Measurements from ENCODE around the gene RABGAP1L.
A peak's percentile ranks its signal among the peaks of the same experiment; 100 is the strongest.
"Not testable (repeated sequence)": the region's sequence is repeated elsewhere in the genome, so short reads cannot be mapped to it uniquely, and the experiment has no call there.

Gene RABGAP1L

DNA sequence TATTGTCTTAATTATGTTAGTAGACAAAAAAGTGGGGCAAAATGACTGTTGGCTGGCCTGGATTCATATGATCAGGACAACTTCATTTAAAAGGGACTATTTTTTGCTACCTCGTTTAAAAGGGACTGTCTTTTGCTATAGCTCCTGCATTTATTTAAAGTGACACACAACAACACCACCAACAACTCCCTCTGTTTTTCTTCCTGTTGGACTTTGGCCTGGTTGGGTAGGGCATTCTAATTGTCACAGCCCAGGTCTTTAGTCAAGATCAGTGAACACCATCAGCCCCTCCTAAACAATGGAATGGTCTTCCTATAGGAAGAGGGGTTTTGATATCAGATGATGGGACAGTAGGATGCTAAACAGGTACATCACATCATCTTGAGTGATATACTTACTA is 530.2 kb downstream of the RABGAP1L start:
- DNase-seq = no peak

DNA sequence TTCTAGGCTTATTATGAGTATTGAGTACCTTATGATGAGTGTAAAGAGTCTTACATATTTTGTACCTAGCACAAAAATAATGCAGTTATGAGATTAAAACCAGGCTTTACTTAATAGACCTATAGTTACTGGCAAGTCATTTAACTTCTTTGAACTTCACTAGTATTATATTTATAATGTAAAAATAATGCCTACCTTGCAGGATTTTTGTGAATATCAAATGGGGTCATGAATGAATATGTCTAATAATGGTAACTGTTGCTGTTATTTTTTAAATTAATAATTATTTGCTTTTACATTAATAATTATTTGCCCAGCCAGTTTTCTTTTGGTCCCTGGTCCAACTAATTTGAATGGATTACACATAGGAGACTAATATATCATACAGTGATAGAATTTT is 530.9 kb downstream of the RABGAP1L start:
- no peak for DNase-seq

DNA sequence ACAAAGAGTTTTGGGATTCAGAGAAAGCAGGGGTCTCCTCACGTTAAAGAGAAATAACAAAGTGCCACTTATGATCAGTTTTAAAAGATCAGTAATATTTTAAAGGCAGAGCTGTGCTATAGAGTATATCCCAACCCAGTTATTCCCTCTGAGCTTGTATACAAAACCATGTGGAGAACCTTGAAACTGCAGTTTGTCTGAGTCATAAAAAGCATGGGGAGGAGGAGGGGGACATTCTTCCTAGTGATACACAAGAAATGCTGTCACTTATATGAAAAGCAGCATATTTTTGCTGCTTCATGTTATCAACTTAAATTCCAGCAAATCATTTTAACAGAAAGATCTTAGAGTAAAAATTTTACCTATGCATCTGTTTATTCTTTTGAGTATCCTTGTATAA is 533.0 kb downstream of the RABGAP1L start:
- no peak for DNase-seq

DNA sequence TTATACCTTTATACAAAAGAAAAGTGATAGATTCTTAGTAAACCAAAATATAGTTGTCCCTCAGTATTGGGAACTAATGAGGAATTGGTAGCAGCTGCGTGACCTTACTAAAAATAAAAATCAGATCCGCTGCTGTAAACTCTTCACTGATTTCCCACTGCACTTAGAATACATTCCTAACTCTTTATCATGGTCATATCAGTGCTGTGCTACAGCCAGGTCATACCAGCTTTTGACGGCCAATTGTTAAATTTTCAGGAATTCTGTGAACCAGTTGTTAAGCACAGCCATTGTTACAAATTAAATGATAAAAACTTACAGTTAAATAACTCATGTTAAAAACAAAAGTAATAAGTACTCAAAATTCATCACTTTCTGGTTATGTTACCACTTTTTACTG is 533.8 kb downstream of the RABGAP1L start:
- DNase-seq = no peak

DNA sequence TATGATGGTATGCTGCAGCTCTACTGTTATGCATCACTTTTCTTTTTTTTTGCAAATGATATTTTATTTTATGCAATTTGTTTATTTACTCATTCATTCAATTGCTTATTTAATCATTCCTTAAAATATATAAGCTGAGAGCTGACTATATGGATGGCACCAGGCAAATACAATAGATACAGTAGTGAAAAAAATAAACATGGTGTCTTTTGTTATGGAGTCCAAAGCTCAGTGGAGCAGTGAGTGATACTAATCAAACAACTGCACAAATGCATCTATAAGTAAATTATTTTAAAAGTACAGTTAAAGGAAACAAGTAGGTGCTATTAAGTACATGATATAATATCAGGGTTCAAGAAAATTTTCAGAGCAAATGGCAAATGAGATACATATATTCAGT is 534.2 kb downstream of the RABGAP1L start:
- not testable (repeated sequence) for DNase-seq

DNA sequence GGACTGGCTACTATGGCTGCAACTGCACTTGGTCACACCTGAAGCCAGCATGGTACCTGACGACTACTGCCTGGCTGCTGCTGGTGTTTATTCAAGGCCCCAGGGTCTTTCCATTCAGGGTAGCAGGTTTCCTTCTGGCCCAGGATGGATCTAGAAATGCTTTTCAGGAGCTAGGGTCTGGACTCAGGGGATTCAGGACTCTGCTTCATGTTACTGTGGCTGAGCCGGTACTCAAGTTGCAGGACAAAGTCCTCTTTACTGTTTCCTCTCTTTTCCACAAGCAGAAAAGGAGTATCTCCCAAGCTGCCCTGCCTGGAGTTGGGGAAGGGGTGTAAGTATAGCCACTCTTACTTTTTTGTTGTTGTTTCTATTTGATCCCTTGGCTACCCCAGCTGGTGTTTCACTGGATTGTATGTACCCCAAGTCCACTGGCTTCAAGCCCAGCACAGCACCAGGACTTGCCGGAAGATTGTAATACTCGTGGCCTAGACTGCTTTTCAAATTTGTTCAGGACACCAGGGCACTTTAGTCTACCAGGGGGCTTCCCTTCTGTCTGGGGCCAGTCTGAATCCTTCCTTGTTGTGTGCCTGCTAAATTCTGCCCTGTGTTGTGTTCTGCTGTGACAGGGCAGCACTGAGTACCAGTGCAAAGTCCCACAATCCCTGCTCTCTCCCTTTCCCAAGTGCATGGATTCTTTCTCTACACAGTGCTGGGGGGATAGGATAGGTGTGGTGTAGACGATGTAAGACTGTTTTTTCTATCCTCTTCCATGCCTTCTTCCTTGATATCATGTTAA is 536.9 kb downstream of the RABGAP1L start:
- no peak for DNase-seq

DNA sequence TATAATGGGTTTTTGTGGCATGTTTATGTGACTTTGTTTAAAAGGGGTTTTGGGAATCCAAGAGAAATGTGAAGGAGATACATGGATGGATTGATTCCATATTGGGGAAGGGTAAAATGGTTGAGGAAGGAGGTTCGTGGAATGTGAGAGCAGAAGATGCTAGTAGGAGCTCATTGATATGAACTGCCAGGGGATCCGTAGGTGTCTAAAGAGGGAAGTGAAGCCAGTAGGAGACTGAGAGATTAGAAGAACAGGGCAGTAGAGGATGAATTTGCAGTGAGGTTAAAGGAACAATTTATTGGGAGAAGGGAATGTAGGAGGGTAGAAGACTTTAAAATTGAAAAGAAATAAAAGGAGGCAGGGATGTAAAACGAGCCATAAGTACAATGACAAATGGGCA is 541.0 kb downstream of the RABGAP1L start:
- no peak for DNase-seq

DNA sequence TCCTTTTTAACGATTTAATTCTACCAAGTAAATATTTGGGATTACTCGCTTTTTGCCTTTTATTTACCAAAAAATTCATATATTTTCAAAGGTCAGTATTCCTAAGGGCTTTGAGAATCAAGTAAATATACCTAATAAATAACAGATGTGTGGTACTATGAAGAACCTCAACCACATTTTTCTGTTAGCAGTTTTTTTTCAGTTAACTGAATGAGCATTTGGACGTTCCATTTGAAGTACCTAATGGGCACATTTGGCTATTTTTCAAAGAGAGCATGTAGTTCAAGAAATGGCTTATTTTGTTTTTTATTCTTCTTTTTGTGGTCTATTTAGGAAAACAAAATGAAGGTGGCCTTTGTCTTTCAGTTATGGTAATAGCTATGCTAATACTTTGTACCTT is 541.5 kb downstream of the RABGAP1L start:
- no peak for DNase-seq

DNA sequence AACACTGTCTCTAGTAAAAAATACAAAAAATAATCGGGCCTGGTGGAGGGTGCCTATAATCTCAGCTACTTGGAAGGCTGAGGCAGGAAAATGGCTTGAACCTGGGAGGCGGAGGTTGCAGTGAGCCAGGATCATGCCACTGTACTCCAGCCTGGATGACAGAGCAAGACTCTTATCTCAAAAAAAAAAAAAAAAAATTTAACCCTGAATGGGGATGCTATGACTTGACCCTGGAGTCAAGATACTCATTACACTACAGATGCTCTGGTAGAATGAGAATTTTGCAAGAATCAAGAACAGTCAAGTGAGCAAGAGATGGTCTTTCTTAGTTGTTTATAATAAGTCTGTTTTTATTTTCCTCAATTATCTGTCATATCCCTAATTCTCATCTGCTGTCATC is 542.2 kb downstream of the RABGAP1L start:
- DNase-seq = no peak

DNA sequence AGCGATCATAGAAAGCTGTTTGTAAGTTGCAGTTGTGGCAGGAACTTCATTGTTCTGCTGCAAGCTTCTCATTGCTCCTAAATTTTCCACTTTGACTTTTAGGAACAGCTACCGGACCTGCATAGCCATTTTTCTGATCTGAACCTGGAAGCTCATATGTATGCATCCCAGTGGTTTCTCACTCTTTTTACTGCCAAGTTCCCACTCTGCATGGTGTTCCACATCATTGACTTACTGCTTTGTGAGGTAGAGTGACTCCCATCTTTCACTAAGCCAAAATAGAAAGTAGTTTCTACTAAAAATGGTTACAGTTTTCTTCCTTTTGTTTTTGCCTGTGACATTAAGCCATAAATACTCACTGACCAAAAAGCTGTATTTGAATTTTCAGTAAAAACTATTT is 542.7 kb downstream of the RABGAP1L start:
- DNase-seq = no peak

DNA sequence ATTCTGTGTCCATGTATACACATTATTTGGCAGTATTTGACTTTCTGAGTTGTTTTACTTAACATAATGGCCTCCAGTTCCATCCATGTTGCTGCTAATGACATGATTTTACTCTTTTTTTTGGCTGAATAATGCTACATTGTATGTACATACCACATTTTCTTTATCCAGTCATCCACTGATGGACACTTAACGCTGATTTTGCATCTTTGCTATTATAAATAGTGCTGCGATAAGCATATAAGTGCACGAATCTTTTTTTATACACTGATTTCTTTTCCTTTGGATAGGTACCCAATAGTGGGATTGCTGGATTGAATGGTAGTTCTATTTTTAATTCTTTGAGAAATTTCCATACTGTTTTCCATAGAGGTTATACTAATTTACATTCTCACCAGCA is 544.0 kb downstream of the RABGAP1L start:
- DNase-seq = no peak

DNA sequence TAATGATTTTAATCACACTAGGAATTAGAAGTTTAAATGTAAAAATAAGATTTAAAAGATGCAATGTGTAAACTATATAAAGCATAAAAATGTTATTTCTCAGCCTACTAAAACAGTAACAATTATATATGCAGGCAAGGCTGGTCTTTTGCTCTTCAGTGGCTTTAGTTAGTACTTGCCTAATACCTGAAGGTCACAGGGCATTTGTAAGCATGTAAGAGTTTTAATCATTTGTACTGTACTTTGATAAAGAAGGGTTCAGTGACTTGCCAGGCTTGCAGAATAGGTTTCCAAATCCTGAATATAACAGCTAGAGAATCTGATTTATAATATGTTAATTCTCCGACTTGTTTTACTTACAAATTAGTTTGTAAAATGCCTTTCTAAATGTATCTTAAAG is 545.0 kb downstream of the RABGAP1L start:
- no peak for DNase-seq

DNA sequence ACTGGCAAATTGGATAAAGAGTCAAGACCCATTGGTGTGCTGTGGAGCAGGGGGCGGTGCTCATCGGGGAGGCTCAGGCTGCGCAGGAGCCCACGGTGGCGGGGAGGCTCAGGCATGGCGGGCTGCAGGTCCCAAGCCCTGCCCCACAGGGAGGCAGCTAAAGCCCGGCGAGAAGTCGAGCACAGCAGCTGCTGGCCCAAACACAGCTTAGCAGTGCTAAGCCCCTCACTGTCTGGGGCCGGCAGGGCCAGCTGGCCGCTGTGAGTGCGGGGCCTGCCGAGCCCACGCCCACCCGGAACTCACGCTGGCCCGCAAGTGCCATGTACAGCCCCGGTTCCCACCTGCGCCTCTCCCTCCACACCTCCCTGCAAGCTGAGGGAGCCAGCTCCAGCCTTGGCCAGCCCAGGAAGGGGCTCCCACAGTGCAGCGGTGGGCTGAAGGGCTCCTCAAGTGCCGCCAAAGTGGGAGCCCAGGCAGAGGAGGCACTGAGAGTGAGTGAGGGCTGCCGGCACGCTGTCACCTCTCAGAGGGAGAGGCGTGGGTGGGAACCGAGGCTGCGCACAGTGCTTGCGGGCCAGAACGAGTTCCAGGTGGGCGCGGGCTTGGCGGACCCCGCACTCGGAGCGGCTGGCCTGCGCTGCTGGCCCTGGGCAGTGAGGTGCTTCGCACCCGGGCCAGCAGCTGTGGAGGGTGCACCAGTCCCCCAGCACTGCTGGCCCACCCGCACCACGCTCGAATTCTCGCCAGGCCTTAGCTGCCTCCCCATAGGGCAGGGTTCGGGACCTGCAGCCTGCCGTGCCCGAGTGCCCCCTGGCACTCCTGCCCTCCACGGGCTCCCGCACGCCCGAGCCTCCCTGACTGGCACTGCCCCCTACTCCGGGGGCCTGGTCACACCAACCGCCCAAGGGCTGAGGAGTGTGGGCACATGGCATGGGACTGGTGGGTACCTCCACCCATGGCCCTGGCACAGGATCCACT is 551.8 kb downstream of the RABGAP1L start:
- no peak for DNase-seq

DNA sequence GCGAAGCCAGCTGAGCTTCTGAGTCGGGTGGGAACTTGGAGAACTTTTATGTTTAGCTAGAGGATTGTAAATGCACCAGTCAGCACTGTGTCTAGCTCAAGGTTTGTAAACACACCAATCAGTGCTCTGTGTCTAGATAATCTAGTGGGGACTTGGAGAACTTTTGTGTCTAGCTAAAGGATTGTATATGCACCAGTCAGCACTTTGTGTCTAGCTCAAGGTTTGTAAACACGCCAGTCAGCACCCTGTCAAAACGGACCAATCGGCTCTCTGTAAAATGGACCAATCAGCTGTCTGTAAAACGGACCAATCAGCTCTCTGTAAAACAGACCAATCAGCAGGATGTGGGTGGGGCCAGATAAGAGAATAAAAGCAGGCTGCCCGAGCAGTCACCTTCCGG is 552.5 kb downstream of the RABGAP1L start:
- not testable (repeated sequence) for DNase-seq

DNA sequence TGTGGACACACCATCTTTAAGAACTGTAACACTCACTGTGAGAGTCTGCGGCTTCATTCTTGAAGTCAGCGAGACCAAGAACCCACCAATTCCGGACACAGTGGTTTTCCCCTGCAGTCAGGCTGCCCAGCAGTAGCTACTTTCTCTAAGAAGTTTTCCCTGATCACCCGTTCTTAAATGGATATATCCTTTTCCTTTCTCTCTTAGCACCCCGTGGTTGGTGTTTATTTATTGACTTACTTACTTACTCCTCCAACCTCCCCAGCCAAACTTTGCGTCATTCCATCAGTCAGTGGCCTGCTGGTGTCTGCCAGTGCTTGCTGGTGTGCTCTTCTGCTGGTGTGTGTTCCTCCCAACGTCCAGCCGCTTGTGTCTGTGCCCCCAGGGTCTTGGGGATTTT is 553.2 kb downstream of the RABGAP1L start:
- DNase-seq = no peak

DNA sequence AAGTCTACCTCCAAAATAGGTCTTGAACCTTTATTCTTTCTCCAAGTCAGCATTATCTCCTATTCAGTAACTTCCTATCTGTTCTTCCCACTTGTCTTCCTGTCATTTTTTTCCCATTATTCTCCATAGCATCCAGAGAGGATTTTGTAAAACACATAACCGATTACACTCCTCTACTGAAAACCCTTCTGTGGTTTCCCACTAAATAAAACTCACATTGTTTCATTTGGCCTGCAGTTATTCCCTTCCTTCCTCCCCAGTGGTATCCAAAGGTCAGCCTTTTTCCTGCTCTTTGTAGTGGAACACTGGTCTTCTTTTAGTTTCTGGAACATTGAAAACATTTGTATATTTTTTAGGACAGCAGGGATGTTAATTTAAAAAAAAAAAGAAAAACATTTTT is 554.5 kb downstream of the RABGAP1L start:
- DNase-seq = no peak

DNA sequence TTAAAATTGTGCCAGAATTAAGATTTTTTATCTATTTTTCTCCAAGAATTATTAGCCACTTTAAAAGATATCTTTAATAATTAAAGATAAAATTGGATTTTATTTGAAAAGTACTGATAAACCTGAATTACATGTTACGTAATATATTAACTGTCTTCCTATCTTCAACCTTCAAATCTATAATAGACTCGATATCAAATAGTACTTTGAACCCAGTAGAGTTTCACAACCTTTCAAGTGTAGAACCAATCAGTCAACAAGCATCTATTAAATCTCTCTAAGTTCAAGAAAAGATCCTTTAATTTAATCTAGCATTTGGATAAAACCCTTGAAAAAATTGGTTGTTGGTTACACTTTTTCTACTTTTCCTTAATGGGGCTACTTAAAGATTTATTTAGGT is 559.9 kb downstream of the RABGAP1L start:
- no peak for DNase-seq

DNA sequence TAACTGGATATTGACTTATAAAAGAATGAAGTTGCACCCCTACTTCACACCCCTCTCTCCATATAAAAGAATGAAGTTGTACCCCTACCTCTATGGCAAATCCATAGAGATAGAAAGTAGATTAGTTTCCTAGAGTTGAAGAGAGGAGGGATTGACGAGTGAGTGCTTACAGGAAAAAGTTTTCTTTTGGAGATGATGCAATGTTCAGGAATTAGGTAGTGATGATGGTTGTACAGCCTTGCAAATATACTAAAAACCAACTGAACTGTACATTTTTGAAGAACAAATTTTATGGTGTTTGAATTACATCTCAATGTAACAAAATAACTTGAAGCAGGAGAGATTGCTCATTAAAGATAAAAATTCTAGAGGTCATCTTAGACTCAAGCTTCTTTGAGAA is 561.3 kb downstream of the RABGAP1L start:
- no peak for DNase-seq

DNA sequence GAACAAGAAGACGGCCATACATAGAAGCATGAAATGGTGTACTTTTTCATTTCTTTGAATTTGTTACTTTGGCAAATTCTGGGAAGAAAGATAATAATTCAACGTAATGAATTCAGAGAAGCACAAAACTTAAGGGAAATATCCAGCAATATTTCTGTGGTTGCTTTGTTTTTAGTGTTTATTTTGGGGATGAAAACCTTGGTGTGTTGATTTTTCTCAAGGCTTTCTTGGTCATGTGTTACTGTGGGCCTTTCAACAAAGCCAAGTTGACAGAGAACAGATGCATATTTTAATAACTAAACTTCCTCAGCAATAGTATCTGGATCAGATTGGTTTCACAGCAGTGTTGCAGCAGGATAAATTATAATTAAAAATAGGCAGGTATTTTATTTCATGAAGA is 561.9 kb downstream of the RABGAP1L start:
- no peak for DNase-seq

DNA sequence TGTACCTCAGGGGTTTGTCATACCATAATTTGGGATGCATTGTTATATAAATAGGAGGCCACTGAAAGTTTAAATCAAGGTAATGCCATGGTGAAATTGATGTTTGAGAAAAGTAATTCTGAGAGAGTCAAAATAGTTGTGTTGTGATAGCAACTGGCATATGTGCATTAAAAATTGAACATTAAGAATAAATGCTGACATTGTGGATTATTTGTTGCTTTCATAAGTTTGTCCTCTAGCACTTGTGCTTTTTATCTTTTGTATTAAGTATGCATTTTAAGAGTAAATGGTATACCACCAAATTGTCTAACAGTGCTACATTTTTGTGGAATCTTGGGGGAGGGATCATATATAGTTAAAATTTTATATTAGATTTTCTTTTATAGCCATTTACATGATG is 564.5 kb downstream of the RABGAP1L start:
- no peak for DNase-seq

DNA sequence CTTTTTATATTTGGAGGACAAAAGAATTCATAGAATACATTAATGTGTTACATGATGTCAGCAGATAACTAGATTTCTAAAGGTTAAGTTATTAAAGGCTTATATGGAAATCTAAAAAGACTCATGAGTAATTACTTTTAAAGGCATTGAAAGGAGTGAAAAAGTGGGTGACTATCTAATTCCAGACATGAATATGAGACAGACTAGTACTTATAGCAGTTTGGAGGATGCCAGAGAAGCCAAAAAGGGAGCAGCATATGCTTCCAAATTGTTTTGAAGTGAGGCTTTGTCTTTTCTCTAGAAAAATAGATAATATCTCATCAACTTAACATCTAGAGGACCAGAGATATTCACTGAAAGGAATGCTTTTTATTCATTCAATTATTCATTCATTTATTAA is 564.9 kb downstream of the RABGAP1L start:
- DNase-seq = peak; percentile 53

DNA sequence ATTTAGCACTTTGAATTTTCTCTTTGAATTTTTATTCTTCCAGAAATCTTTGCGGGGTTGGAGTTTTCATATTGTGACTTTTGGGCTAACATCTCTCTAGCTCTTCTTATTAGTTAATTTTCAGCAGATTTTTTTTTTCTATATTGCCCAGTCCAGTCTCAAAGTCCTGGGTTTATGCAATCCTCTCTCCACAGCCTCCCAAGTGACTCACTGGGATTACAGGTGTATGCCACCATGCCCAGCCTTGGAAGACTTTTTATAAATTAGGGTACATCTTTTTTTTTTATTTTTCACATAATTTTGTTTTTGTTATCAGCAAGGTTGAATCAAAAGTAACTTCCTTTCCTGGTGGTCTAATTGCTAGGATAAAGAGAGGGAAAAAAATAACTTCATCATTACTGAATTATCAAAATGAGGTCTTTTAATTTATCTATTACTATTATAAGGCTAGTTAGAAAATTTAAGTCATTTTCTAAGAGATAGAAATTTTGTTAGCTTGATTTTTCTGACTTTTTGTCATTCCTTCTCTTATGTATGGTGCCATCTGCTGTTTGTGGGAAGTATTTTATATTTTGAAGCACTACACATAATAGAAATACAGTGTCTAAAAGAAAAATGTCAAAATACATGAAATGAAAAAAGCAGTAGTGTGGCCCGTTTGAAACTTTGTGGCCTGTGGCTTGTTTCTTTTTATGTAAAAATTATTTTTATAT is 567.0 kb downstream of the RABGAP1L start:
- peak; percentile 57 for DNase-seq

DNA sequence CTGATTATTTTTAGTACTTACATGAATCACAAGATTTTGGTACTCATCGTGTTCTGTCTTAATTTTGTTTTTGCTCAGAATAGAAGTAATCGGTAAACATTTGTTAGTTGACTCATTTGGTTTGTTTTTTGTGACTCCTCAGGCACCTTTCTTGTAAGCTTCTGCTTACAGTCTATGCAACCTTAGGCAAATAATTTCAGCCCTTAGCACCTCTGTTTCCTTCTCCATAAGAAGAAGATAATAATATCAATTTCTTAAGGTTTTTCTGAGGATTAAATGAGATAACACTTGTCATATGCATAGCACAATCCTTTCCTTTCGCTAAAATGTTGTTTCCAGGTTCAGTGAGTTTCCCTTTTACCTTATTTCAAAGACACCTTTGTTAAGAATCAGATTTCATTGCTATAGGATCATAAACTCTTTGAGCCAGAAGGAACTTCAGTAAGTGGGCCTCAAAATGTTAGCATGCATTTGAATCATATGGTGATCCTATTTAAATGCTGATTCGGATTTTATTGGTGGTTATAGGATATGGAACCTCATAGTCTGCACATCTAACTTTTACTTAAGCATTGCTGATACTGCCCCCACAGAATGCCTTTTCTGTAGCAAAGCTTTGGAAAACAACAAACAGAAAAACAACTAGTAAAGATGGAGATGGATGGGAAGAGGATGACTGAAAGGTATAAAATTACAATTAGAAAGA is 567.7 kb downstream of the RABGAP1L start:
- DNase-seq = no peak
